Gastrocnemius medialis (tissue), 4 donors: ENCODE measurements around the gene SUPT3H. TPM values are rescaled to one million over a fixed set of nuclear protein-coding genes. Genes with fewer than 3 reads are reported as not detected.

Experiments
- ATAC-seq, 2 donors: fragments of 150-250 bp; one replicate each; pipeline ENCODE4 v1.9.1; 2016
- DNase-seq, 2 donors: peaks; one replicate each; pipeline ENCODE4 v3.0.0-alpha.2; 2019
- H3K27ac ChIP-seq, 4 donors: fragments of 200-600 bp; sonication (generic); 1 replicate in 1 of 4; 2 replicates in 3 of 4; pipeline ENCODE4 v1.5.1; 2016 to 2018; ENCODE audit warnings: mild to moderate bottlenecking in 2 of 4, moderate library complexity in 1 of 4
- H3K27me3 ChIP-seq, 3 donors: fragments of 200-600 bp; sonication (generic) in 2 of 3; 1 replicate in 1 of 3; 2 replicates in 2 of 3; pipeline versions ENCODE4 v1.5.1 to v1.6.0; 2016 to 2019; ENCODE audit warnings: mild to moderate bottlenecking in 1 of 3, moderate library complexity in 1 of 3
- H3K36me3 ChIP-seq, 2 donors: fragments of 200-600 bp; sonication (generic) in 1 of 2; one replicate each; pipeline ENCODE4 v1.5.1; 2017 to 2018
- H3K4me1 ChIP-seq, 2 donors: fragments of 200-600 bp; sonication (generic) in 1 of 2; one replicate each; pipeline ENCODE4 v1.5.1; 2016 to 2017; ENCODE audit warnings: mild to moderate bottlenecking in 2 of 2
- H3K4me3 ChIP-seq, 4 donors: fragments of 200-600 bp; sonication (generic) in 3 of 4; 1 replicate in 1 of 4; 2 replicates in 3 of 4; pipeline ENCODE4 v1.5.1; 2016 to 2019; ENCODE audit warnings: mild to moderate bottlenecking in 2 of 4
- H3K9me3 ChIP-seq, 3 donors: fragments of 200-600 bp; sonication (generic) in 2 of 3; 1 replicate in 1 of 3; 2 replicates in 2 of 3; pipeline ENCODE4 v1.5.1; 2016 to 2019
- POLR2A ChIP-seq, 2 donors: fragments of 450-650 bp; IDR thresholded peaks; one replicate each; pipeline ENCODE4 v1.6.1; 2017; ENCODE audit warnings: antibody characterized with exemption in 2 of 2, mild to moderate bottlenecking in 2 of 2, moderate library complexity in 2 of 2
- in situ Hi-C, 4 donors: fragments of 200-750 bp; cut with MboI; loops; one replicate each; pipeline versions ENCODE4 v1.15.0 to v1.8.0; 2017; ENCODE audit warnings: low sequenced_read_pairs in 4 of 4
- intact Hi-C: fragments of 100-400 bp; cut with DNase I; formaldehyde crosslinking; loops from one replicate; pipeline ENCODE4 v1.15.1; 2023; ENCODE audit warnings: low total_unique reads
- total RNA-seq, 4 donors: library from RNA; depleted of rRNA; stranded (reverse); fragments of >200 nt; gene quantifications; one replicate each; pipeline versions ENCODE4 v1.1.0 to v1.2.3, GENCODE V29; 2016
- TF ChIP-seq, protein P1 (sequence below), 5 experiments: fragments of 450-650 bp in 3 of 5; fragments of 200-600 bp in 2 of 5; sonication (generic) in 2 of 5; IDR thresholded peaks in 4 of 5; conservative IDR thresholded peaks in 1 of 5; 1 replicate in 4 of 5; 2 replicates in 1 of 5; pipeline ENCODE4 v1.5.1; 2016 to 2019; ENCODE audit warnings: antibody characterized with exemption in 5 of 5, mild to moderate bottlenecking in 3 of 5, moderate library complexity in 3 of 5

SUPT3H gene
- total RNA-seq, 4 donors from 2014 or later, result 1.5 to 9.0 (median 4.2) TPM

GRCh38 chr6:45351667-45352066 is 26.1 kb downstream of the SUPT3H start:
- Histone ChIP-seq H3K4me1 (peaks cover 4 to 5% of the 10 kb centered on the region in 2 donors), H3K36me3 (no peaks in the 10 kb centered on the region), H3K27ac (no peak overlapping the region), H3K4me3 (no peak overlapping the region), H3K27me3 (no peaks in the 10 kb centered on the region), H3K9me3 (no peaks in the 10 kb centered on the region)
- intact Hi-C loops (no loop called here), in situ Hi-C loops (no loop called here)
- ATAC-seq (no peak), DNase-seq (no peak)
- no peak for TF ChIP-seq POLR2A (IDR thresholded peaks at IDR 0.05)
- TF ChIP-seq, protein P1, sequence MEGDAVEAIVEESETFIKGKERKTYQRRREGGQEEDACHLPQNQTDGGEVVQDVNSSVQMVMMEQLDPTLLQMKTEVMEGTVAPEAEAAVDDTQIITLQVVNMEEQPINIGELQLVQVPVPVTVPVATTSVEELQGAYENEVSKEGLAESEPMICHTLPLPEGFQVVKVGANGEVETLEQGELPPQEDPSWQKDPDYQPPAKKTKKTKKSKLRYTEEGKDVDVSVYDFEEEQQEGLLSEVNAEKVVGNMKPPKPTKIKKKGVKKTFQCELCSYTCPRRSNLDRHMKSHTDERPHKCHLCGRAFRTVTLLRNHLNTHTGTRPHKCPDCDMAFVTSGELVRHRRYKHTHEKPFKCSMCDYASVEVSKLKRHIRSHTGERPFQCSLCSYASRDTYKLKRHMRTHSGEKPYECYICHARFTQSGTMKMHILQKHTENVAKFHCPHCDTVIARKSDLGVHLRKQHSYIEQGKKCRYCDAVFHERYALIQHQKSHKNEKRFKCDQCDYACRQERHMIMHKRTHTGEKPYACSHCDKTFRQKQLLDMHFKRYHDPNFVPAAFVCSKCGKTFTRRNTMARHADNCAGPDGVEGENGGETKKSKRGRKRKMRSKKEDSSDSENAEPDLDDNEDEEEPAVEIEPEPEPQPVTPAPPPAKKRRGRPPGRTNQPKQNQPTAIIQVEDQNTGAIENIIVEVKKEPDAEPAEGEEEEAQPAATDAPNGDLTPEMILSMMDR (IDR thresholded peaks at IDR 0.05 in 4 of 5, conservative IDR thresholded peaks at IDR 0.05 in 1 of 5), result no peak

GRCh38 chr6:45351076-45351475 is 26.7 kb downstream of the SUPT3H start:
- Histone ChIP-seq H3K27me3 (no peaks in the 10 kb centered on the region), H3K27ac (no peak overlapping the region), H3K4me1 (peaks cover 4 to 5% of the 10 kb centered on the region in 2 donors), H3K36me3 (no peaks in the 10 kb centered on the region), H3K4me3 (no peak overlapping the region), H3K9me3 (no peaks in the 10 kb centered on the region)
- intact Hi-C loops (no loop called here), in situ Hi-C loops (no loop called here)
- ATAC-seq, result no peak
- no peak for DNase-seq
- TF ChIP-seq, protein P1 (IDR thresholded peaks at IDR 0.05 in 4 of 5, conservative IDR thresholded peaks at IDR 0.05 in 1 of 5), result no peak
- TF ChIP-seq POLR2A (IDR thresholded peaks at IDR 0.05), result no peak

- no peak overlapping the region for H3K4me3 ChIP-seq
- no peaks in the 10 kb centered on the region for H3K9me3 ChIP-seq
- TF ChIP-seq POLR2A (IDR thresholded peaks at IDR 0.05), result no peak
- TF ChIP-seq, protein P1 (IDR thresholded peaks at IDR 0.05 in 4 of 5, conservative IDR thresholded peaks at IDR 0.05 in 1 of 5), result no peak
- intact Hi-C loops (no loop called here), in situ Hi-C loops (no loop called here)
- H3K4me1 ChIP-seq, result peaks cover 4 to 5% of the 10 kb centered on the region in 2 donors
- ATAC-seq (no peak), DNase-seq (no peak)
- H3K27me3 ChIP-seq, result no peaks in the 10 kb centered on the region
- no peak overlapping the region for H3K27ac ChIP-seq
- no peaks in the 10 kb centered on the region for H3K36me3 ChIP-seq
Observed at GRCh38 chr6:45350186-45350710, 27.5 kb downstream of the SUPT3H start.

DNA sequence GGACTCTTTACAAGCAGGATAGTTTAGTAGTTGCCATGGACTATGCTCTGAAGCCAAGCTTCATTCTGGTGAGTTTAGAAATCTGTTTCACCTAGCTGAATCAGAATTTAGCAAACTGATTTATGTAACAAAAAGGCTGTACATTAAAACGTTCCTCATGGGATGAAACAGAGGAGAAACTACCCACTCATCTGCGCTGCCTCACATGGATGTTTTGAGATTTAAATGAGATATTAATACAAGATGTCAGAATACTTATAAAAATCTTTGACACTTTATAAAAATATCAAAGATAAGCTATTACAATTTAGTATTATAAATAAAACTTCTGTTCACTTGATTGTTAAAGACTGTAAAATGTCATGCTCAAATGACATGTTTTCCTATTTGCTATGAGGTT is 32.8 kb downstream of the SUPT3H start:
- no peaks in the 10 kb centered on the region for H3K36me3 ChIP-seq
- no peaks in the 10 kb centered on the region for H3K9me3 ChIP-seq
- H3K27me3 ChIP-seq, result no peaks in the 10 kb centered on the region
- in situ Hi-C loops, result no loop called here
- H3K4me1 ChIP-seq, result no peaks in the 10 kb centered on the region
- TF ChIP-seq, protein P1 (IDR thresholded peaks at IDR 0.05 in 4 of 5, conservative IDR thresholded peaks at IDR 0.05 in 1 of 5), result no peak
- no peak for TF ChIP-seq POLR2A (IDR thresholded peaks at IDR 0.05)
- no peak for ATAC-seq
- intact Hi-C loops, result no loop called here
- H3K4me3 ChIP-seq, result no peak overlapping the region
- H3K27ac ChIP-seq, result no peak overlapping the region
- no peak for DNase-seq

- Histone ChIP-seq H3K9me3 (no peaks in the 10 kb centered on the region), H3K36me3 (no peaks in the 10 kb centered on the region), H3K4me3 (no peak overlapping the region), H3K27me3 (no peaks in the 10 kb centered on the region), H3K27ac (no peak overlapping the region), H3K4me1 (no peaks in the 10 kb centered on the region)
- in situ Hi-C loops, result no loop called here
- intact Hi-C loops, result no loop called here
- DNase-seq (no peak), ATAC-seq (no peak)
- TF ChIP-seq, protein P1 (IDR thresholded peaks at IDR 0.05 in 4 of 5, conservative IDR thresholded peaks at IDR 0.05 in 1 of 5), result no peak
- no peak for TF ChIP-seq POLR2A (IDR thresholded peaks at IDR 0.05)
Observed at GRCh38 chr6:45328523-45328922, 49.2 kb downstream of the SUPT3H start.
